ENCODE results near the gene EID2B.

The EID2B gene

GRCh38 chr19:39524495-39524894 is 8.2 kb downstream of the EID2B start:
- H3K27ac ChIP-seq (ENCODE audit: low read length): no peak overlapping the region
- H3K9me3 ChIP-seq (ENCODE audit: control insufficient read depth, low read depth, low read length): no peaks in the 10 kb centered on the region
- H3K4me3 ChIP-seq (ENCODE audit: low read length): no peak overlapping the region
- peaks cover 3% of the 10 kb centered on the region for H3K36me3 ChIP-seq (ENCODE audit: control insufficient read depth, low read depth, low read length)
- no peaks in the 10 kb centered on the region for H3K4me1 ChIP-seq (ENCODE audit: control insufficient read depth, low read depth, low read length)
- no peaks in the 10 kb centered on the region for H3K27me3 ChIP-seq (ENCODE audit: control insufficient read depth, insufficient read depth, low read length)
- no peak overlapping the region for H3K9ac ChIP-seq (ENCODE audit: low read length)

DNA sequence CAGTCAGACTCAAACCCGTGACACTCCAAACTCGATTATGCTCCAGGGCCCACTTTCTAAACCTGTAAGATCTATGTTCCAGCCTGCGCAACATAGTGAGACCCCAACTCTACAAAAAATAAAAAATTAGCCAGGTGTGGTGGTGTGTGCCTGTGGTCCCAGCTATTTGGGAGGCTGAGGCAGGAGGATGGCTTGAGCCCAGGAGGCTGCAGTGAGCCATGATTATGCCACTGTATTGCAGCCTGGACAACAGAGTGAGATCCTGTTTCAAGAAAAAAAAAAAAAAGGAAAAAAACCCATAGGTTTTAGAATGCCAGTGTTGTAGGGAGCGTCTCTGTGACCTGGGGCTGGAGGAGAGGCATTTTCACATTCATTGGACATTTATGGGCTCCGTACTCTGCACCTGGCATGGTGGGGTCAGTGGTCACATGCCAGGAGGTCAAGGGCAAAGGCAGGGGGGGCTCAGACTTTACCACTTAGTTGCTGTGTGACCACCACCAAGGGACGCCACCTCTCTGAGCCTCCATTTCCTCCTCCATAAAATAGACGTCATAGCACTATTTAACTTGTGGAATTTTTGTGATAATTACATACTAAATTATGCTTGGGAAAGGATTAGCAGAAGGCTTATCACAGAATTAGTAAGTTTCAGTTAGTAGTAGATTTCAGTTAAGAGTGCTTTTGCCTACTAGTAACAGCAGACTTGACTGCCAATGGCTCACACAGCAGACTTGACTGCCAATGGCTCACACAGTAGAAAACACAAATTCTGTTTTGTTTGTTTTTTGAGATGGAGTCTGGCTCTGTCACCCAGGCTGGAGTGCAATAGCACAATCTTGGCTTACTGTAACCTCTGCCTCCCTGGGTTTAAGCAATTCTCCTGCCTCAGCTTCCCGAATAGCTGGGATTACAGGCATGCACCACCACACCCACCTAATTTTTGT is 11.8 kb downstream of the EID2B start:
- no peak overlapping the region for H3K9ac ChIP-seq (ENCODE audit: low read length)
- peaks cover 6% of the 10 kb centered on the region for H3K27me3 ChIP-seq (ENCODE audit: control insufficient read depth, insufficient read depth, low read length)
- peaks cover 3% of the 10 kb centered on the region for H3K4me1 ChIP-seq (ENCODE audit: control insufficient read depth, low read depth, low read length)
- H3K27ac ChIP-seq (ENCODE audit: low read length): no peak overlapping the region
- no peaks in the 10 kb centered on the region for H3K9me3 ChIP-seq (ENCODE audit: control insufficient read depth, low read depth, low read length)
- H3K36me3 ChIP-seq (ENCODE audit: control insufficient read depth, low read depth, low read length): peaks cover 3% of the 10 kb centered on the region
- H3K4me3 ChIP-seq (ENCODE audit: low read length): no peak overlapping the region

GRCh38 chr19:39518975-39519374 is 13.7 kb downstream of the EID2B start:
- Histone ChIP-seq H3K4me3 (ENCODE audit: low read length) (peak overlapping the region; percentile 19), H3K4me1 (ENCODE audit: control insufficient read depth, low read depth, low read length) (peaks cover 3% of the 10 kb centered on the region), H3K9me3 (ENCODE audit: control insufficient read depth, low read depth, low read length) (no peaks in the 10 kb centered on the region), H3K27me3 (ENCODE audit: control insufficient read depth, insufficient read depth, low read length) (peaks cover 25% of the 10 kb centered on the region), H3K27ac (ENCODE audit: low read length) (no peak overlapping the region), H3K9ac (ENCODE audit: low read length) (no peak overlapping the region), H3K36me3 (ENCODE audit: control insufficient read depth, low read depth, low read length) (peaks cover 3% of the 10 kb centered on the region)

- peaks cover 30% of the 10 kb centered on the region for H3K27me3 ChIP-seq (ENCODE audit: control insufficient read depth, insufficient read depth, low read length)
- no peak overlapping the region for H3K9ac ChIP-seq (ENCODE audit: low read length)
- H3K4me1 ChIP-seq (ENCODE audit: control insufficient read depth, low read depth, low read length): peaks cover 3% of the 10 kb centered on the region
- peak overlapping the region; percentile 19 for H3K4me3 ChIP-seq (ENCODE audit: low read length)
- H3K36me3 ChIP-seq (ENCODE audit: control insufficient read depth, low read depth, low read length): peaks cover 3% of the 10 kb centered on the region
- no peaks in the 10 kb centered on the region for H3K9me3 ChIP-seq (ENCODE audit: control insufficient read depth, low read depth, low read length)
- H3K27ac ChIP-seq (ENCODE audit: low read length): no peak overlapping the region
These were observed 14.2 kb downstream of the EID2B start for GRCh38 chr19:39518458-39518857.

GRCh38 chr19:39517432-39517831 is 15.2 kb downstream of the EID2B start:
- H3K9me3 ChIP-seq (ENCODE audit: control insufficient read depth, low read depth, low read length): no peaks in the 10 kb centered on the region
- H3K4me3 ChIP-seq (ENCODE audit: low read length): no peak overlapping the region
- no peak overlapping the region for H3K9ac ChIP-seq (ENCODE audit: low read length)
- peaks cover 40% of the 10 kb centered on the region for H3K27me3 ChIP-seq (ENCODE audit: control insufficient read depth, insufficient read depth, low read length)
- peaks cover 3% of the 10 kb centered on the region for H3K4me1 ChIP-seq (ENCODE audit: control insufficient read depth, low read depth, low read length)
- H3K27ac ChIP-seq (ENCODE audit: low read length): no peak overlapping the region
- peaks cover 3% of the 10 kb centered on the region for H3K36me3 ChIP-seq (ENCODE audit: control insufficient read depth, low read depth, low read length)

- peaks cover 3% of the 10 kb centered on the region for H3K4me1 ChIP-seq (ENCODE audit: control insufficient read depth, low read depth, low read length)
- H3K27ac ChIP-seq (ENCODE audit: low read length): no peak overlapping the region
- H3K27me3 ChIP-seq (ENCODE audit: control insufficient read depth, insufficient read depth, low read length): peaks cover 42% of the 10 kb centered on the region
- H3K9me3 ChIP-seq (ENCODE audit: control insufficient read depth, low read depth, low read length): no peaks in the 10 kb centered on the region
- H3K9ac ChIP-seq (ENCODE audit: low read length): peak overlapping the region; percentile 78
- peaks cover 3% of the 10 kb centered on the region for H3K36me3 ChIP-seq (ENCODE audit: control insufficient read depth, low read depth, low read length)
- peak overlapping the region; percentile 90 for H3K4me3 ChIP-seq (ENCODE audit: low read length)
These were observed 16.4 kb downstream of the EID2B start for GRCh38 chr19:39516270-39516669.

GRCh38 chr19:39515551-39516191 is 17.0 kb downstream of the EID2B start:
- Histone ChIP-seq H3K4me3 (ENCODE audit: low read length) (peak overlapping the region; percentile 90), H3K9ac (ENCODE audit: low read length) (peak overlapping the region; percentile 78), H3K36me3 (ENCODE audit: control insufficient read depth, low read depth, low read length) (peaks cover 3% of the 10 kb centered on the region), H3K27me3 (ENCODE audit: control insufficient read depth, insufficient read depth, low read length) (peaks cover 42% of the 10 kb centered on the region), H3K27ac (ENCODE audit: low read length) (peak overlapping the region; percentile 53), H3K9me3 (ENCODE audit: control insufficient read depth, low read depth, low read length) (no peaks in the 10 kb centered on the region), H3K4me1 (ENCODE audit: control insufficient read depth, low read depth, low read length) (peaks cover 3% of the 10 kb centered on the region)

DNA sequence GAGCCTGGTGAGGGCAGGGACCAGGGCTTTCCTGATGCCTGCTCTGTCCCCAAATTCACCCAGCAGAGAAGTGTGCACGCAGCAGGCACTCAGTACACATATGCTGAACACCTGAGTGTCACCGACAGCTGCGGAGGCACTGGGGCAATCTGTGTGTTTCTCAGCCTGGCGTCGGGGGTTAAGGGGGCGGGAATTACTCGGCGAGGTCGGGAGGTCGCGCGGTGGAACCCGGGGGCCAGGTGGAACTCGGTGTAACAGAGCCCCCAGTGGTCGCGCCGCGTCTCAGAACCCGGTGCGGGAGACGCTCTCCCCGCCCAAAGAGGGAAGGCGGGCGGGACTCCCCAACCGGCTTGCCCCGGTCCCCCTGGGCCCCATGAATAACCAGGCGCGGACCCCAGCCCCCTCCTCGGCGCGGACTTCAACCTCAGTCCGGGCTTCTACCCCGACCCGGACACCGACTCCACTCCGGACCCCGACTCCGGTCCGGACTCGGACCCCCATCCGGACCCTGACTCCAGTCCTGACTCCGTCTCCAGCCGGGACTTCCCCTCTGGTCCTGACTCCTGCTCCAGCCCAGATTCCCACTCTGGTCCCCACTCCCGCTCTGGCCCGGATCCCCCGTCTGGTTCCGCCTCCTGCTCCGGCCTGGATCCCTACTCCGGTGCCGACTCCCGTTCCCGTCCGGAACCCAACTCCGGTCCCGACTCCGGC is 17.7 kb downstream of the EID2B start, which contains the start of gene SELENOV:
Gene SELENOV (plus strand): TSS at position 300 of the 711 bp plus-strand sequence. CDS start 74 bp downstream, at position 374.
- peak within 1 kb of the TSS; percentile 78 for H3K9ac ChIP-seq (ENCODE audit: low read length)
- peak within 1 kb of the TSS; percentile 90 for H3K4me3 ChIP-seq (ENCODE audit: low read length)

GRCh38 chr19:39512988-39513387 is 19.7 kb downstream of the EID2B start:
- no peak overlapping the region for H3K27ac ChIP-seq (ENCODE audit: low read length)
- peaks cover 3% of the 10 kb centered on the region for H3K4me1 ChIP-seq (ENCODE audit: control insufficient read depth, low read depth, low read length)
- H3K27me3 ChIP-seq (ENCODE audit: control insufficient read depth, insufficient read depth, low read length): peaks cover 58% of the 10 kb centered on the region
- no peaks in the 10 kb centered on the region for H3K9me3 ChIP-seq (ENCODE audit: control insufficient read depth, low read depth, low read length)
- no peaks in the 10 kb centered on the region for H3K36me3 ChIP-seq (ENCODE audit: control insufficient read depth, low read depth, low read length)
- no peak overlapping the region for H3K4me3 ChIP-seq (ENCODE audit: low read length)
- H3K9ac ChIP-seq (ENCODE audit: low read length): no peak overlapping the region

More for the DNA sequence above, 17.7 kb downstream of the EID2B start, which contains the start of gene SELENOV:
- peak within 1 kb of the TSS; percentile 53 for H3K27ac ChIP-seq (ENCODE audit: low read length)
- no peaks in the 10 kb centered on the region for H3K36me3 ChIP-seq (ENCODE audit: control insufficient read depth, low read depth, low read length)
- H3K27me3 ChIP-seq (ENCODE audit: control insufficient read depth, insufficient read depth, low read length): peaks cover 42% of the 10 kb centered on the region
- no peaks in the 10 kb centered on the region for H3K9me3 ChIP-seq (ENCODE audit: control insufficient read depth, low read depth, low read length)
- H3K4me1 ChIP-seq (ENCODE audit: control insufficient read depth, low read depth, low read length): peaks cover 3% of the 10 kb centered on the region

- no peaks in the 10 kb centered on the region for H3K4me1 ChIP-seq (ENCODE audit: control insufficient read depth, low read depth, low read length)
- no peak overlapping the region for H3K4me3 ChIP-seq (ENCODE audit: low read length)
- H3K27me3 ChIP-seq (ENCODE audit: control insufficient read depth, insufficient read depth, low read length): peaks cover 73% of the 10 kb centered on the region
- no peaks in the 10 kb centered on the region for H3K9me3 ChIP-seq (ENCODE audit: control insufficient read depth, low read depth, low read length)
- no peak overlapping the region for H3K9ac ChIP-seq (ENCODE audit: low read length)
- no peaks in the 10 kb centered on the region for H3K36me3 ChIP-seq (ENCODE audit: control insufficient read depth, low read depth, low read length)
- H3K27ac ChIP-seq (ENCODE audit: low read length): no peak overlapping the region
These were observed 23.4 kb downstream of the EID2B start for GRCh38 chr19:39509233-39509632.

DNA sequence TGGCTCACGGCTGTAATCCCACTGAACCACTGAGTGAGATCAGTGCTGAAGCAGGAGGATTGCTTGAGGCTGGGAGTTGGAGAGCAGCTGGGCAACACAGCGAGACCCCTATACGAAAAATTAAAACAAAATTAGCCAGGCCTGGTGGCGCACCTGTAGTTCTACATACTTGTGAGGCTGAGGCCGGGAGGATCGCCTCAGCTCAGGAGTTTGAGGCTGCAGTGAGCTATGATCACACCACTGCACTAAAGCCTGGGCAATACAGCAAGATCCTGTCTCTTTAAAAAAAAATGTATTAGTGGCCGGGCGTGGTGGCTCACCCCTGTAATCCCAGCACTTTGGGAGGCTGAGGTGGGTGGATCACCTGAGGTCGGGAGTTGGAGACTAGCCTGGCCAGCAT is 24.0 kb downstream of the EID2B start:
- H3K9me3 ChIP-seq (ENCODE audit: control insufficient read depth, low read depth, low read length): no peaks in the 10 kb centered on the region
- H3K4me1 ChIP-seq (ENCODE audit: control insufficient read depth, low read depth, low read length): no peaks in the 10 kb centered on the region
- H3K27me3 ChIP-seq (ENCODE audit: control insufficient read depth, insufficient read depth, low read length): peaks cover 73% of the 10 kb centered on the region
- no peak overlapping the region for H3K27ac ChIP-seq (ENCODE audit: low read length)
- H3K4me3 ChIP-seq (ENCODE audit: low read length): no peak overlapping the region
- H3K9ac ChIP-seq (ENCODE audit: low read length): no peak overlapping the region
- H3K36me3 ChIP-seq (ENCODE audit: control insufficient read depth, low read depth, low read length): no peaks in the 10 kb centered on the region
